Activated naive CD8-positive, alpha-beta T cell treated with anti-CD3 and anti-CD28 coated beads, Interleukin-2, amount 10 ng/mL, durations not matched to agents 7 days and 5 days (primary cell): ENCODE data around the gene BEND7. TPM values are rescaled to one million over a fixed set of nuclear protein-coding genes. Genes with fewer than 3 reads are reported as not detected.
A peak's percentile ranks its signal among the peaks of the same experiment; 100 is the strongest.
"Not testable (repeated sequence)": the region's sequence is repeated elsewhere in the genome, so short reads cannot be mapped to it uniquely, and the experiment has no call there.

Experiments
- ATAC-seq: fragments of 150-1000 bp; cut with Tn5 transposase; one replicate; pipeline ENCODE4 v1.10.0; 2021; ENCODE audit warnings: low read depth, moderate library complexity
- POLR2A ChIA-PET: fragments of 350-600 bp; sonication (Branson Sonifier 250); formaldehyde crosslinking; loops from one replicate; lab custom pipeline; 2021; ENCODE audit warnings: antibody characterized with exemption; lab: Charles Lee
- DNase-seq: peaks from one replicate; pipeline ENCODE4 v3.0.0; 2021
- H3K27ac Mint-ChIP-seq: one replicate; pipeline ENCODE4 v1.8.0; 2022; ENCODE audit warnings: mild to moderate bottlenecking, mixed read lengths
- H3K27me3 Mint-ChIP-seq: one replicate; pipeline ENCODE4 v1.8.0; 2022; ENCODE audit warnings: mild to moderate bottlenecking, moderate library complexity, mixed read lengths
- H3K36me3 Mint-ChIP-seq: one replicate; pipeline ENCODE4 v1.8.0; 2021; ENCODE audit warnings: mild to moderate bottlenecking, mixed read lengths
- H3K4me1 Mint-ChIP-seq: one replicate; pipeline ENCODE4 v1.8.0; 2021; ENCODE audit warnings: mixed read lengths
- H3K4me3 Mint-ChIP-seq: one replicate; pipeline ENCODE4 v1.8.0; 2022; ENCODE audit warnings: mild to moderate bottlenecking, moderate library complexity, mixed read lengths
- H3K9me3 Mint-ChIP-seq: one replicate; pipeline ENCODE4 v1.8.0; 2021; ENCODE audit warnings: mixed read lengths
- total RNA-seq, 2 experiments: library from RNA; stranded (reverse); gene quantifications; one replicate each; pipeline ENCODE4 v1.2.3, GENCODE V29; 2021

BEND7 gene
- total RNA-seq, 2 experiments from 2014 or later = not detected

DNA sequence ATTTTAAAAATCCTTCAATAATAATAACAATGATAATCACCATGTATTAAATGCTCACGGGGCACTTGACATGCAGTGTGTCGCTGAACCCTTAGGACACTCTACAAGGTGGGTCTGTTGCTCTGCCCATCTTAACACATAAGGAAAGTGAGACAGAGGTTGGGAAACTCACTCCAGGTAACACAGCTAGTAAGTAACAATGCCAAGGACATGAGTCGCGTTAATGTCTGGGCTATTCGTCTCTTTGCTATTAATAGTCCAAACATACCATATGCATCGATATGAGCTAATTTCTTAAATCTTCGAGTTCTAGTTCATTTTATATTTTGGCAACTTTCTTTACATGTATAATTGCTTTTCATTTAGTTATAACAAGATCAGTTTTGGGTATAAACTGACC, 79.5 kb downstream of the BEND7 start:
- POLR2A ChIA-PET = no interaction called here
- no peaks in the 10 kb centered on the region for H3K36me3 Mint-ChIP-seq
- H3K27ac Mint-ChIP-seq = no peak overlapping the region
- no peak for ATAC-seq
- H3K27me3 Mint-ChIP-seq = peaks cover 17% of the 10 kb centered on the region
- no peaks in the 10 kb centered on the region for H3K9me3 Mint-ChIP-seq
- no peak overlapping the region for H3K4me3 Mint-ChIP-seq
- no peak for DNase-seq
- H3K4me1 Mint-ChIP-seq = peaks cover 5% of the 10 kb centered on the region

- Mint-ChIP-seq H3K27ac (no peak overlapping the region), H3K4me3 (no peak overlapping the region), H3K36me3 (no peaks in the 10 kb centered on the region), H3K27me3 (peaks cover 19% of the 10 kb centered on the region), H3K9me3 (no peaks in the 10 kb centered on the region), H3K4me1 (no peaks in the 10 kb centered on the region)
- POLR2A ChIA-PET = interaction anchor here (0.6 kb wide), 1 partner anchor 47 kb away, joined by 3 read pairs; no protein-coding TSS in a partner anchor
- ATAC-seq (no peak), DNase-seq (no peak)
Observed at GRCh38 chr10:13448216-13448615, 80.6 kb downstream of the BEND7 start.

DNA sequence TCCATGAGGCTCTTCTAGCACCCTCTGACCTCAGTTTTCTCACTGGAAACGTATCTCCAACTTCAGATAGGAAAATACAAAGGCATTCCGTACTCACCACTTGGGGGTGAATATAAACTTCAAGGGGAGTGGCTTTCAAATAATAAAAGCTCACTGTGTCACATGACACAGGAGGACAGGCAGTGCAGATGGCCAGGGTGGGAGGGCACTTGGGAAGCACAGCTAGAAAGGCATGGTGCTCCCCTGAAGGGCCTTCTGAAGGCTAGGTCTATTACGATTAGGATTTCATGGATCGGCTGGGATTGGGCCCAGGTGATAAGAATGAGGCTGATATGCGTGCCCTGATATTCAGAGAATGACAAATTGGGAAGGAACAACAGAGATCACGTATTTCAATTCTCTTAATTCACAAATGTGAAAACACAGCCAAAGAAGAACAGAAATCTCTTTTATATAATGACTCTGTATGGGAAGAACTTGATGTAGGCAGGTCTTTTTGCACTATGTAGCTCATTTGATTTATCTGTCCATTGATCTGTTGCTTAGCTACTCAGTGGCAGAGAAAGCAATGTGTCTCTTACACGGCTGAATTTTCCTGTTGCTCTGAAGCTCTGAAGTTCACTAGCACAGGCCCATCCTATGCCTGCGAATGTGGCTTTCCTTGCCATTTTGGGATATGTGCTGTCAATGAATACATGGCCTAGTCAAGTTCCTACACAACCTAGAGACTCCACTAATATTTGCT, 83.0 kb downstream of the BEND7 start:
- no peak for DNase-seq
- H3K27me3 Mint-ChIP-seq = peaks cover 25% of the 10 kb centered on the region
- no peak for ATAC-seq
- H3K4me3 Mint-ChIP-seq = no peak overlapping the region
- POLR2A ChIA-PET = no interaction called here
- H3K27ac Mint-ChIP-seq = no peak overlapping the region
- H3K36me3 Mint-ChIP-seq = no peaks in the 10 kb centered on the region
- no peaks in the 10 kb centered on the region for H3K4me1 Mint-ChIP-seq
- no peaks in the 10 kb centered on the region for H3K9me3 Mint-ChIP-seq

DNA sequence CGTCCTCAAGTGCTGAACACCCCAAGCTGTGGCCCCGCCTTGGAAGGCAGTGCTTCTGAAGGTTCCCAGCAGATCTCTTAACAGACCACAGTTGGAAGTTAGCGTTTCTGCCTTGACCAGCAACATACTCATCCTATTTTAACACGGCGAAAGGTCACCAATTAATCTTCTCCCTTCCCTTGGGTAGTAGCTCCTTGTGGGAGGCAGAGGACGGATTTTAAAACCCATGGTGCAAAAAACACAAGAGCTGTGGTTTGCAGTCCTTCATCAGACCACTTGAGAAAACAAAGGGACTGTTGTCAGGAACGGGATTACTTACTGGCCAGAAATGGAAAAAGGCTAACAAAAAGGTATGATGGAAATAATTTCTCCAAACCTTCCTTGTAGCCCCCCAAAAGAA, 87.3 kb downstream of the BEND7 start:
- Mint-ChIP-seq H3K9me3 (no peaks in the 10 kb centered on the region), H3K4me3 (no peak overlapping the region), H3K27ac (no peak overlapping the region), H3K36me3 (no peaks in the 10 kb centered on the region), H3K4me1 (no peaks in the 10 kb centered on the region), H3K27me3 (peaks cover 43% of the 10 kb centered on the region)
- no peak for DNase-seq
- ATAC-seq = no peak
- POLR2A ChIA-PET = no interaction called here

GRCh38 chr10:13440185-13441061, 88.4 kb downstream of the BEND7 start:
- peak; percentile 78 for DNase-seq
- Mint-ChIP-seq H3K9me3 (no peaks in the 10 kb centered on the region), H3K4me3 (peak overlapping the region; percentile 51), H3K4me1 (no peaks in the 10 kb centered on the region), H3K27ac (no peak overlapping the region), H3K36me3 (no peaks in the 10 kb centered on the region), H3K27me3 (peaks cover 43% of the 10 kb centered on the region)
- POLR2A ChIA-PET = no interaction called here
- ATAC-seq = peak; percentile 89

DNA sequence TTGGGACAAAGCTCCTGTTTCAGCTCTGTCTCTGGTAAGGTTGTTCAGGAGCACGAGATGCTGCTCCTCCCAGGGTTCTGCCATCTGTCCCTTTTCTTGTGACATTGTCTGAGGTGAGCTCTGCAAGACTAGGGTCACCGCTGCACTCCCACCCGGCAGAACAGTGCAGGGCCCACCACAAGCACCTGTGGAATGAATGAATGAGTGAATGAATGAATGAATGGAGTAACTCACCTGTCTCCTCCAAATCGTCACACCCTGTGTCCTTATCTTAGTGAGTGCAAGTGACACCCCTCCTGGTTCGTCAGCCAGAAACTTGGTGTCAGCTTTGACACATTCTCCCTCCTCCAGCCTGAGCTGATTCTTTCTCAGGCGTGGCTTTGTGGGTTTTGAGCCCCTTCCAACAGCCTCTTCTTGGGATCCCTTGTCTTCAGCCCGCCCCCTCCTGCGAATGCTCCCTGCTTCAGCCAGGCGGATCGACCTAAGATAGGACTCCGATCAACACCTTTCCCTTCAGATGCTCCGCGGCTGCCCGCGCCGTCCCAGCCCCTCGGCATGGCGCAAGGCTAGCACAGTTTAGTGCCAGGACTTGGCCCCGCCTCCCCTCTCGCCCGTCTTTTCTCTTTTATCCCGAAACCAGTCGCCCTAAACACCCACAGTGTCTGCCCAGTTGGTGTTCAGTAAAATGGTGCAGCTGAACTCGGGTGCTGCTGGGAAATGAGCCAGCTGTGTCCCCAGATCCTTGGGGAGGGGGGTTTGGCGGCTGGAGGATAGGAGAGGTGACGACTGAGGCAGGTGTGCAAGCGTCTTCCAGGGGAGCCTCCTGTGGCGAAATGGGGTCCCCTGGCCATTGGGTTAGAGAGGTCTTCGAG, 89.3 kb downstream of the BEND7 start:
- Mint-ChIP-seq H3K27me3 (peaks cover 43% of the 10 kb centered on the region), H3K4me3 (peak overlapping the region; percentile 51)

GRCh38 chr10:13437026-13437555, 91.7 kb downstream of the BEND7 start:
- Mint-ChIP-seq H3K4me3 (no peak overlapping the region), H3K9me3 (no peaks in the 10 kb centered on the region), H3K36me3 (no peaks in the 10 kb centered on the region), H3K4me1 (no peaks in the 10 kb centered on the region), H3K27ac (no peak overlapping the region), H3K27me3 (peaks cover 37% of the 10 kb centered on the region)
- DNase-seq (no peak), ATAC-seq (no peak)
- POLR2A ChIA-PET = no interaction called here

More for the DNA sequence above, 89.3 kb downstream of the BEND7 start:
- Mint-ChIP-seq H3K36me3 (no peaks in the 10 kb centered on the region), H3K4me1 (no peaks in the 10 kb centered on the region), H3K9me3 (no peaks in the 10 kb centered on the region), H3K27ac (no peak overlapping the region)
- POLR2A ChIA-PET = no interaction called here
- DNase-seq = peak; percentile 38
- ATAC-seq = no peak

DNA sequence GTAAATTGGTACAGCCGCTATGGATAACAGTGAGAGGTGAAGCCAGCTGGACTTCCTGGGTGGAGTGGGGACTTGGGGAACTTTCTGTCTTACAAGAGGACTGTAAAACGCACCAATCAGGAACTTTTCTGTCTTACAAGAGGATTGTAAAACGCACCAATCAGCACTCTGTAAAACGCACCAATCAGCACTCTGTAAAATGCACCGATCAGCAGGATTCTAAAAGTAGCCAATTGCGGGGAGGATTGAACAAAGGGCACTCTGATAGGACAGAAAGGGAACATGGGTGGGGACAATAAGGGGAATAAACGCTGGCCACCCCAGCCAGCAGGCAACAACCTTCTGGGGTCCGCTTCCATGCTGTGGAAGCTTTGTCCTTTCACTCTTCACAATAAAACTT, 100.9 kb downstream of the BEND7 start:
- not testable (repeated sequence) for ATAC-seq, H3K9me3 Mint-ChIP-seq, H3K36me3 Mint-ChIP-seq, H3K4me3 Mint-ChIP-seq, H3K27me3 Mint-ChIP-seq, DNase-seq, H3K27ac Mint-ChIP-seq, H3K4me1 Mint-ChIP-seq
- POLR2A ChIA-PET = interaction anchor here (0.7 kb wide), 1 partner anchor 69 kb away, joined by 5 read pairs; no protein-coding TSS in a partner anchor

DNA sequence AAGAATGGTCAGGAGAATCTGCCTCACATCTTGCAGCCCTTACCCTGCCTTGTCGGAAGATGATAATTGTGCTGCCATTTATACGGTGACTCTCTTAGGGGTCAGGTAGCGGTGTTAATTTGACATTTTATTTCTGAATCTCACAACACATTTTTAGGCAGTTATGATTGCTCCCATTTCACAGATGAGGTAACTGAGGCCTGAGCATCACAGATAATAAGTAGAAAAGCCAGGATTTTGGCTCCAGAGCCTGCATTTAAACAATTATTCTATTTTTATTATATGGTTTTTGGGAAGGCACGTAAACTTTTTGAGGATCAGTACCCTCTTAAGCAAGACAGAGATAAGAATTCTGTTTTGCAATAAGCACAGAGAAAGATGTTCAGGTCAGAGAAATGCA, 103.4 kb downstream of the BEND7 start:
- H3K4me3 Mint-ChIP-seq = no peak overlapping the region
- no peak for ATAC-seq

GRCh38 chr10:13422800-13423199, 106.0 kb downstream of the BEND7 start:
- Mint-ChIP-seq H3K36me3 (no peaks in the 10 kb centered on the region), H3K27ac (no peak overlapping the region), H3K9me3 (no peaks in the 10 kb centered on the region), H3K4me3 (no peak overlapping the region), H3K4me1 (no peaks in the 10 kb centered on the region), H3K27me3 (peaks cover 5% of the 10 kb centered on the region)
- POLR2A ChIA-PET = no interaction called here
- ATAC-seq (no peak), DNase-seq (no peak)

More for the DNA sequence above, 103.4 kb downstream of the BEND7 start:
- Mint-ChIP-seq H3K27me3 (peaks cover 9% of the 10 kb centered on the region), H3K36me3 (no peaks in the 10 kb centered on the region), H3K9me3 (no peaks in the 10 kb centered on the region), H3K4me1 (no peaks in the 10 kb centered on the region), H3K27ac (no peak overlapping the region)
- POLR2A ChIA-PET = no interaction called here
- DNase-seq = no peak

DNA sequence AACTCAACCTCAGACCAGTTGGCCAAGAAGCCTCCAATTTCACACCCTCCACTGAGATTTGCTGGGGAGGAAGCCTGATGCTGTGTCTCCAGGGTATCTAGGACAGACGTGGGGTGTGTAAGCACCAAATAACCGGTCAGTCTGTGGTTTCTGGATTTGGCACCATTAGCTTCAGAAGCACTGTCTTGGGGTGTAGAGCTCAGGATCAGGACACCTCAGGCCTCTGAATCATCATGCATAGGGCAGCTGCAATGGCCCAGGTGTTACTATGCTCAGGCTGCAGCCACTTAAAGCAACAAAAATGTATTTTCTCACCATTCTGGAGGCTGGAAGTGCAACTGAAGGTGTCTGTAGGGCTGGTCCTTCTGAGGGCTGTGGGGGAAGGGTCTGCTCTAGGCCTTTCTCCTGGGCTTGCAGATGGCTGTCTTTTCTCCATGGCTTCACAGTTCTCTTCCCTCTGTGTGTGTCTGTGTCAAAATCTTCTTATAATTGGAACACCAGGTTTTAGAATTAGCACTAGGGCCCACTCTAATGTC, 107.4 kb downstream of the BEND7 start:
- no peak overlapping the region for H3K4me3 Mint-ChIP-seq
- no peak for ATAC-seq
- POLR2A ChIA-PET = no interaction called here

DNA sequence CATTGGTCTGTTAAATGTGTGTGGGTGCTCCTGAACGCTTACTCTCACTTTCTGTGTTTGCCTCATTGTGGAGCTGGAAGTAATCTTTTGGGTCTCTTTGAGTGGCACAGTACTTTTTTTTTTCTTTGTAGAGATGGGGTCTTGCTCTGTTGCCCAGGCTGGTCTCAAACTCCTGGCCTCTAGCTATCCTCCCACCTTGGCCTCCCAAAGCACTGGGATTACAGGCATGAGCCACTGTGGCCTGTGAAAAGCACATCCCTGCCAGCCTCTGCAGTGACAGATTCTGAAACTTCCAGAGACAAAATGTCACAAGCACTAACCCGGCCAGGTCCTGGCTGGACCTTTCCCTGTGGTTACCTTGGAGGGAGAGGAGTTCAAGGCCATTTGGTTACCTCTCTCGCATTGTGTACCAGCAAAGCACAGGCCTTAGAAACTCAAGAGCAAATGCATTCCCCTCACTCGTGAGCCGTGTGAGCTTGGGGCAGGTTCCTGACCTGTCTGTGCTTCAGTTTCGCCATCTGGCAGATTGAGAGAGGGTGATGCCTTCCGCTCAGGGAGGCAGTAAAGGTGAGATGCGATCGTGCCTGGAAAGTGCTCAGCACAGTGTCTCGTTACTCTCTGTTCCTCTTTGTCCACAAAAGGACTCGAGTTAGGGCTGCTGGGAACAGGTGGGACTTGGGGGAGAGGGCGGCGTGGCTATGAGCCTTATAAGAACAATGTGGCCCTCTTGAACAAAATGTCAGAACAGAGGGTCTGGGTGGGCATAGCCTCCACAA, 108.1 kb downstream of the BEND7 start:
- DNase-seq (no peak), ATAC-seq (no peak)
- H3K9me3 Mint-ChIP-seq = no peaks in the 10 kb centered on the region
- no peaks in the 10 kb centered on the region for H3K4me1 Mint-ChIP-seq
- no peak overlapping the region for H3K4me3 Mint-ChIP-seq
- H3K27ac Mint-ChIP-seq = no peak overlapping the region
- POLR2A ChIA-PET = no interaction called here
- no peaks in the 10 kb centered on the region for H3K36me3 Mint-ChIP-seq
- peaks cover 3% of the 10 kb centered on the region for H3K27me3 Mint-ChIP-seq

More for the DNA sequence above, 107.4 kb downstream of the BEND7 start:
- Mint-ChIP-seq H3K36me3 (no peaks in the 10 kb centered on the region), H3K4me1 (no peaks in the 10 kb centered on the region), H3K27ac (no peak overlapping the region), H3K9me3 (no peaks in the 10 kb centered on the region), H3K27me3 (peaks cover 5% of the 10 kb centered on the region)
- no peak for DNase-seq
